GM21529 (cell line): ENCODE results near the gene NCOA5.
"Not testable (repeated sequence)": the region's sequence is repeated elsewhere in the genome, so short reads cannot be mapped to it uniquely, and the experiment has no call there.

Experiments used
- ATAC-seq: cut with Tn5 transposase; IDR thresholded peaks from one replicate; pipeline ENCODE4 v1.9.1; 2021; ENCODE audit not compliant: unreplicated experiment

The NCOA5 gene

DNA sequence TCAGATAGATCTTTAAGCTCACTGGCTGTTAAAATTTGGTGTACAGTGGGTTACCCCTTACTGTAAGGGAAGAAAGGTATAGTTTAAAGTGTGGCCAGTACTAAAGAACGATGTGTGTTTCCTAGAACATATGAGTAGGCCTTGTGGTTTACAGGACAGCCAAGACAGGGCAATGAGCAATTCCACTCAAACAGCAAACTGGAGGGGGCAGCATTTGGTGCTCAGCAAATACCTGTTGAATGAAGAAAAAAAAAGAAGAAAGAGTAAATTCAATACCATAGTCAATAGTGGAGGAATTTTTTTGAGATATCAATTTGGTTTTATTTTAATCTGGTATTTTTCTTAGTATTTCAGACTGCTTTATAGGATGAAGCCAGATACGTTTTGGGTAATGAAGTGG lies 3.8 kb upstream of the NCOA5 start:
- no peak for ATAC-seq

DNA sequence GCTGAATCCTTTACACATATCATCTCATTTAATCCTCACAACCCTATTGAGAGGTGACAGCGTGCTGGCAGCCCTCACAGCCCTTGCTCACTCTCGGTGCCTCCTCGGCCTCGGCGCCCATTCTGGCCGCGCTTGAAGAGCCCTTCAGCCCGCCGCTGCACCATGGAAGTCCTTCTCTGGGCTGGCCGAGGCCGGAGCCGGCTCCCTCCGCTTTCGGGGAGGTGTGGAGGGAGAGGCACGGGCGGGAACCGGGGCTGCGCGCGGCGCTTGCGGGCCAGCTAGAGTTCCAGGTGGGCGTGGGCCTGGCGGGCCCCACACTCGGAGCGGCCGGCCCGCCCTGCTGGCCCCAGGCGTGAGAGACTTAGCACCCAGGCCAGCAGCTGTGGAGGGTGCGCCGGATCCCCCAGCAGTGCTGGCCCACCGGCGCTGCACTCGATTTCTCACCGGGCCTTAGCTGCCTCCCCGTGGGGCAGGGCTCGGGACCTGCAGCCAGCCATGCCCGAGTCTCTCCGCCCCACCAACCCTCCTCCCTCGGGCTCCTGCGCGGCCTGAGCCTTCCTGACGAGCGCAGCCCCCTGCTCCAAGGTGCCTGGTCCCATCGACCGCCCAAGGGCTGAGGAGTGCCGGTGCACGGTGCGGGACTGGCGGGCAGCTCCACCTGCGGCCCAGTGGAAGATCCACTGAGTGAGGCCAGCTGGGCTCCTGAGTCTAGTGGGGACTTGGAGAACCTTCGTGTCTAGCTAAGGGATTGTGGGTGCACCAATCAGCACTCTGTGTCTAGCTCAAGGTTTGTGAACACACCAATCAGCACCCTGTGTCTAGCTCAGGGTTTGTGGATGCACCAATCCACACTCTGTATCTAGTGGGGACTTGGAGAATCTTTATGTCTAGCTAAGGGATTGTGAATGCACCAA lies 2.1 kb upstream of the NCOA5 start:
- not testable (repeated sequence) for ATAC-seq

DNA sequence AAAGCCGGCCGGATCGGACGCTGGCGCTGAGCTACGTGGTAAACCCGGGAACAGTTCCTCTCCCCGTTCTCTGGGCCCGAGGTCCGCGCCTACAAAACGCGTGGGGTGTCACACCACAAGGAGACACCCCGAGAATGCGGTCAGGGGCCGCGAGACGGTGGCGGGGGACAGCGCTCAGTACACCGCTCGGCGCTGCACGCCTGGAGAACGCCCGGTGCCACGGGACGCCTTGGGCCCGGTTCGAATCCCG lies 670 bp downstream of the NCOA5 start:
- ATAC-seq = peak; percentile 33

- ATAC-seq = no peak
Measured at GRCh38 chr20:46088409-46089166, 1.2 kb downstream of the NCOA5 start.

DNA sequence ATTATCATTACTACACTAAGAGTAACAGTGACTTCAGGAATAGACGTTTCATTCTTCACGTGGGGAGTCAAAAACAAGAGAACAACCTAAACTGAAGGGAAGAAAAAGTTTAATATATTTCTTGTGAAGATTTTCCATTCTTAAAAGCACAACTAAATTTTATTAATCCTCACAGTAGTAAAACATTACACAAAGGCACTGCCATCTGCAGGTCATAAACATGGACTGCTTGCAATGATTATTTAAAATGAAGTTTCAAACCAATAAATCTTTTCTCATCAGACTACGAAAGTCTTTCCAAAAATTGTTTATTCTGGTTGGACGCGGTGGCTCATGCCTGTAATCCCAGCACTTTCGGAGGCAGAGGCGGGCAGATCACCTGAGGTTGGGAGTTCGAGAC lies 2.6 kb downstream of the NCOA5 start:
- no peak for ATAC-seq

DNA sequence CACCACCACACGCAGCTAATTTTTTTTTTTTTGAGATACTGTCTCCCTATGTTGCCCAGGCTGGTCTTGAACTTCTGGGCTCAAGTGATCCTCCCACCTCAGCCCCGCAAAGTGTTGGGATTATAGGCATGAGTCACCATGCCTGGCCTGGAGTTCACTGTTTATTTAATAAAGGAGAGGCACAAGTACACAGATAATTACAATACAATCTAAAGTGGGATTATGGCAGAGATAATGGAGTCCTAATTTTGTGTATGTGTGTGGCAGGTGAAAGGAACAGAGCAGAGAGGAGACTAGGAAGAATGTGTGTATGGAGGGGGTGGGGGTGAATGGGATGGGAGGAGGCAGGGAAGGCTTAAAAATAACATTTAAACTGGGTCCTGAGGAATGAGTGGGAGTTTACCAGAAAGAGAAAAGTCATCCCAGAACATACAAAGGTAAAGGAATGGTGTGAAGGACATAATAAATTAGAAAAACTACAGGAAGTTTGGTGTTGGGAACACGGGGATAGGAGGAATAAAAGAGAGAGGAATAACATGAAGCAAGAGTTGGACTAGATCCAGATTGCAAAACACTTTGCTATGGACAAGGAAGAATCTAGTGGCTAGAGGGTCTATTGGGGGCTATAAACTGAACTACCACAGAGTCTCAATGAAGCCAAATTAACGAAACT lies 4.4 kb downstream of the NCOA5 start:
- no peak for ATAC-seq

DNA sequence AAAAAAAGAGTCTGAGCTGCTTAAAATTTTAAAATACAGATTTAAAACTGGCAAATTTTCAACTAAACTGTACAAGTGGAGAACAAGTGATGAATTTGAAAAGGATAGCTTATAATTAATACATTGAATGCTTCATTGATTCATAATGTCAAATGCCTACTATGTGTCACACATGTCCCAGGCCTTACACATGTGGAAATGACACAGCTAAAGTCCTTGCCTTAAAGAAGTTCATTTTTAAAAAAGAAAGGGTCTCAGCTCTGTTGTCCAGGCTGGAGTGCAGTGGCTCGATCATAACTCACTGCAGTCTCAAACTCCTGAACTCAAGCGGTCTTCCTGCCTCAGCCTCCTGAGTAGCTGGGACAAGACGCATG lies 5.0 kb downstream of the NCOA5 start:
- no peak for ATAC-seq

GRCh38 chr20:46083531-46084061 lies 6.2 kb downstream of the NCOA5 start:
- ATAC-seq = no peak

GRCh38 chr20:46083101-46083500 lies 6.7 kb downstream of the NCOA5 start:
- ATAC-seq = no peak

- no peak for ATAC-seq
Measured at GRCh38 chr20:46081074-46081473, 8.7 kb downstream of the NCOA5 start.

DNA sequence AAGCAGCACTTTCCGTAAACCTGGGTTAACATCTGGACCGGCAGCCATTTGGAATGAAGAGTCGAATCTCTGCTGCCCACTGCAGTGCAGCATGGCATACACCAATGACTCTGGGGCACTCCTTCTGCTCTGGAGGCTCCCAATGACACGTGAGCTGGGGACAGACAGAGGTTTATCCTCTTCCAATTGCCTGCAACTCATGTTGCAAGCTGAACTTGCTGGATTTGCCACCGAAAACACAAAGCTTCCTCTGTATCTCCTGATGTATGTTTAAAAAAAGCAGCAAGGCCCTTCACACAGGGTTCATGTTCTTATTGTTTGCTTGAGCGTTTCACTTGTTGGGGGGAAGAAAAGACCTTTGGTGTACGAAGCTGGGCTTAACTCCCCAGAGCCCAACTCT lies 10.8 kb downstream of the NCOA5 start:
- no peak for ATAC-seq

- no peak for ATAC-seq
Measured at GRCh38 chr20:46077642-46078305, 12.0 kb downstream of the NCOA5 start.

GRCh38 chr20:46076806-46077205 lies 13.0 kb downstream of the NCOA5 start:
- ATAC-seq = no peak

GRCh38 chr20:46074006-46074405 lies 15.8 kb downstream of the NCOA5 start:
- ATAC-seq = no peak

GRCh38 chr20:46073443-46073842 lies 16.3 kb downstream of the NCOA5 start:
- no peak for ATAC-seq

DNA sequence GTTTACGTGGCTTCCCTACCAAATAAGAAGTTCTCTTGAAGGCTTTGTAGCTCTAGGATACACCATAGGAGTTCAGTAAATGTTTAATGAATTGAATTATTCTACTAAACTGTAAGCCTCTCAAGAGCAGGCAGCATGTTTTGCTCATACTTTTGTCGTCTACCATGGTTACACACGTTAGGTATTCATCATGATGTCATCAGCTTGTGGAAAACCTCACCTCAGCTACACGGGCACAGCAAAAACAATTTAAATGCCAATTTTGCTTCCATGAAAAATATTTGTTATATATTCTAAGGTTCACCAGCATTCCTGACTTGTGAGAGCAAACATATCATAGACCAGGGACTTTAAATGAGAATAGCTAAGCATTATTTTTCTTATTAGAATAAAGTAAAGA lies 16.7 kb downstream of the NCOA5 start:
- no peak for ATAC-seq

GRCh38 chr20:46071573-46071972 lies 18.2 kb downstream of the NCOA5 start:
- ATAC-seq = no peak

DNA sequence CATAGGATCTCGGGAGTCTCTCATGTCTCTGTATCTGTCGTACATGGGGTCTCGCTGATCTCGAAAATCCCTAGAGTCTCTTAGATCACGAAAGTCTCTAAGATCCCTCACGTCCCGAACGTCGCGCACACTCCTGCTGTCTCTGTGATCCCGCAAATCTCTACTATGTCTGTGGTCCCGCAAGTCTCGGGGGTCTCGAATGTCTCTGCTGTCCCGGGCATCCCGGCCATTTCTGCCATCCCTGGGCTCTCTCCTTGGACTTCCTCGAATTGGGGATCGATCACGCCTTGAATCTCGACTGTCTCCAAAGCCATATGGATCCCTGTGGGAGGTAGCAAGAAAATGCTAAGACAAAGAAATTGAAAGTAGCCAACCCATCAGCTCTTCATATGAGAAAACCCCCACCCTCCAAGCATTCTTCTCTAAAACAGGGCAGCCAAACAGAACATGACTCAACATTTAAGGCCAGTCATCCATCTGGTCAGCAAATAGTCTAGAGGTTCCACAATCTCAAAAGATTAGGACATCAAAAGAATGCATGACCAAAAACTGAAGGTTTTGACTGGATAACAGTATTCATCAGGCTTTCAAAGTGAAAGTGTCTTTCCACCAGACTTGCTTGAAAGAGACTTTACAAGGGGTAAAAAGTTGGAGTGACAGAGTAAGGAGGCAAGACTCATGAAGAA lies 19.4 kb downstream of the NCOA5 start:
- ATAC-seq = no peak

- no peak for ATAC-seq
Measured at GRCh38 chr20:46065691-46066090, 24.1 kb downstream of the NCOA5 start.

DNA sequence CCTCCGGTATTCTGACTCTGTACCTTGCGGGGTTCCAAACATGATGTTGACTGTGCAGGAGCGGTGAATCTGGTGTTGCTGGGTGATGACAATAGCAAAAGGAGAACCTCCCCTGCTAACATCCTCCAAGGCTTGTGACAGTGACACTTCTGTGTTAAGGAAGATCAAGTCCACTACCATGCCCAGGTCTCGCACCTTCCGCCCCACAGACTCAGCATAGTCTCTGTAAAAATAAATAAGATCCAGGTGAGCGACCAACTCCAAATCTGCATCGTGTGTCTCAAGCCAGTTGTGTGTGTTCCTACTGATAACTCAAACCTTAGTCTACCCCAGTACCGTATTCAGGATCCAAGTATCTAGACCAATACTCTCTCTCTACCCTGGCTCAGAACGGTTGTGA lies 24.8 kb downstream of the NCOA5 start:
- no peak for ATAC-seq

DNA sequence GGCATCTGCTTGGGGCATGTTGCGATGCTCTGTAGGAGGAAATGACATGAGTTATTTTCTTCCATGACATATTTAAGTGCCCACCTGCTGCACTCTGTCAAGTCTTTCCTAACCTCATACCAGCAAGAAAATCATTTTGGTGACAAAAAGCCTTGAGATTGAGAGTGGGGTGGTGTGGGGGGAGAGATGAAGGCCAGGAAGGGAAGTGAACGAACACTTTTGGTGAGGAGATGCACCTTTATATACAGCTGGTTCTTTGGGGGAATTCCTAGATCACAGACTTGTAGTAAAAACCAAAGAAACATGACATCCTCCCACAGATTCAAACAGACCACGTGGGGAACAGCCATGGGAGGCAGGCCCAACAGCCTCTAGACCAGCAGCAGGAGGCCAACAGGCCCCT lies 26.1 kb downstream of the NCOA5 start:
- ATAC-seq = no peak
